HEK293T (cell line): ENCODE measurements around the gene CDK8.

Source experiments
- CTBP1 ChIP-seq: fragments of 450-650 bp; IDR thresholded peaks from 2 replicates; pipeline ENCODE4 v1.6.1; 2016; ENCODE audit warnings: borderline replicate concordance
- ELF4 ChIP-seq: fragments of 450-650 bp; IDR thresholded peaks from 2 replicates; pipeline ENCODE4 v1.6.1; 2017; ENCODE audit warnings: antibody characterized with exemption
- FOXK2 ChIP-seq: fragments of 450-650 bp; IDR thresholded peaks from 2 replicates; pipeline ENCODE4 v1.6.1; 2016; ENCODE audit warnings: mild to moderate bottlenecking
- FOXM1 ChIP-seq: fragments of 450-650 bp; IDR thresholded peaks from 2 replicates; pipeline ENCODE4 v1.6.1; 2017; ENCODE audit warnings: mild to moderate bottlenecking, borderline replicate concordance
- L3MBTL2 ChIP-seq: fragments of 450-650 bp; conservative IDR thresholded peaks from 2 replicates; pipeline ENCODE4 v1.6.1; 2016; ENCODE audit warnings: mild to moderate bottlenecking
- SP1 ChIP-seq: fragments of 450-650 bp; IDR thresholded peaks from 2 replicates; pipeline ENCODE4 v1.6.1; 2017
- SUZ12 ChIP-seq: fragments of 450-650 bp; IDR thresholded peaks from 2 replicates; pipeline ENCODE4 v1.6.1; 2016; ENCODE audit warnings: mild to moderate bottlenecking
- ZNF384 ChIP-seq: fragments of 450-650 bp; IDR thresholded peaks from 2 replicates; pipeline ENCODE4 v1.6.1; 2016

DNA sequence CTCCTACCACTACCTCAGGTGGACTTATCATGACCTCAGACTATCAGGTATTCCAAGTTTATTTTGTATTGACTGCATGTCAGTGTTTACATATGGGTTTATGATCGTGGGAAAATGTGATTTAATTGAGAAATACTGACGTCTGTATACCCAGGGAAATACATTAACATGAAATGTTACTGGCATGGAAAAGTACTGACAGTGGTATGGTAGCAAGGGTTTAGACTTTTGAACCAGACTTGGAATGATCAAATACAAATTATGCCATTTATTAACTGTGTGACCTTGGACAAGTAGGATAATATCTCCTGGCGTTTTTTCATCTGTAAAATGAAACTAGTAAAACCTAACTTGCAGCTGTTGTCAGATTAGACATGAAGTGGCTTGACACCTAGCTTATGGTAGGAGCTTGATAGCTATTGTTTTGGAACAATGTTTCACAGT is 147.7 kb downstream of the CDK8 start:
- TF ChIP-seq CTBP1 = no peak
- TF ChIP-seq SUZ12 = no peak
- no peak for TF ChIP-seq FOXM1
- TF ChIP-seq FOXK2 = no peak
- TF ChIP-seq ELF4 = no peak
- TF ChIP-seq ZNF384 = no peak
- TF ChIP-seq SP1 = no peak
- no peak for TF ChIP-seq L3MBTL2
